HEK293 (cell line): Measurements from ENCODE around the gene PSMD3.

Experiments used
- CTCF ChIA-PET: fragments of 350-600 bp; formaldehyde crosslinking; extraction: SDS; loops from one replicate; lab custom pipeline; 2021; ENCODE audit warnings: antibody characterized with exemption; lab: Yijun Ruan, JAX
- POLR2A ChIA-PET: fragments of 300-600 bp; formaldehyde crosslinking; extraction: SDS; loops from one replicate; lab custom pipeline; 2020; ENCODE audit warnings: antibody characterized with exemption, inconsistent platforms; lab: Yijun Ruan, JAX
- H3K27ac ChIP-seq: fragments of 200-500 bp; sonication (Bioruptor generic); 2 replicates; pipeline ENCODE4 v1.5.1; 2014; ENCODE audit warnings: low read depth, low read length, control low read depth, inconsistent platforms; ENCODE audit errors: extremely low read depth
- H3K36me3 ChIP-seq, 2 experiments: fragments of 200-500 bp in 1 of 2; sonication (Bioruptor generic) in 1 of 2; 1 replicate in 1 of 2; 2 replicates in 1 of 2; pipeline ENCODE4 v1.5.1; 2014 to 2017; ENCODE audit warnings: inconsistent platforms in 2 of 2, low read length in 2 of 2; ENCODE audit not compliant: control insufficient read depth in 2 of 2, insufficient read depth in 1 of 2
- H3K4me1 ChIP-seq: fragments of 200-500 bp; sonication (Bioruptor generic); 2 replicates; pipeline ENCODE4 v1.5.1; 2014; ENCODE audit warnings: mild to moderate bottlenecking, low read length, inconsistent platforms; ENCODE audit not compliant: control insufficient read depth, insufficient read depth
- H3K4me3 ChIP-seq: 2 replicates; pipeline ENCODE4 v1.5.1; 2011; ENCODE audit warnings: low read depth, mild to moderate bottlenecking, control low read depth, low read length, moderate library complexity
- H3K9me3 ChIP-seq: fragments of 200-500 bp; sonication (Bioruptor generic); 2 replicates; pipeline ENCODE4 v1.5.1; 2014; ENCODE audit warnings: low read depth, low read length, inconsistent platforms; ENCODE audit not compliant: control insufficient read depth, insufficient read depth
- GLIS1 ChIP-seq: fragments of 450-650 bp; formaldehyde crosslinking; IDR thresholded peaks from 2 replicates; pipeline ENCODE4 v1.5.1; 2016; ENCODE audit warnings: missing biosample characterization, missing genetic modification characterization
- KLF1 ChIP-seq: fragments of 450-650 bp; formaldehyde crosslinking; IDR thresholded peaks from 2 replicates; pipeline ENCODE4 v1.5.1; 2016; ENCODE audit warnings: missing biosample characterization, missing genetic modification characterization
- MYNN ChIP-seq: fragments of 450-650 bp; formaldehyde crosslinking; IDR thresholded peaks from 2 replicates; pipeline ENCODE4 v1.5.1; 2016; ENCODE audit warnings: missing biosample characterization, missing genetic modification characterization, borderline replicate concordance
- OSR2 ChIP-seq: fragments of 450-650 bp; formaldehyde crosslinking; IDR thresholded peaks from 2 replicates; pipeline ENCODE4 v1.5.1; 2016; ENCODE audit warnings: missing biosample characterization, missing genetic modification characterization
- ZBTB21 ChIP-seq: fragments of 450-650 bp; formaldehyde crosslinking; IDR thresholded peaks from 2 replicates; pipeline ENCODE4 v1.5.1; 2017; ENCODE audit warnings: missing biosample characterization, missing genetic modification characterization
- ZEB2 ChIP-seq: fragments of 450-650 bp; formaldehyde crosslinking; IDR thresholded peaks from 2 replicates; pipeline ENCODE4 v1.5.1; 2016; ENCODE audit warnings: missing biosample characterization, missing genetic modification characterization
- ZNF114 ChIP-seq: fragments of 450-650 bp; formaldehyde crosslinking; IDR thresholded peaks from 2 replicates; pipeline ENCODE4 v1.5.0; 2017; ENCODE audit warnings: missing biosample characterization, missing genetic modification characterization
- ZNF174 ChIP-seq: fragments of 450-650 bp; formaldehyde crosslinking; IDR thresholded peaks from 2 replicates; pipeline ENCODE4 v1.5.0; 2017; ENCODE audit warnings: missing biosample characterization, mild to moderate bottlenecking, missing genetic modification characterization
- ZNF23 ChIP-seq: fragments of 450-650 bp; formaldehyde crosslinking; IDR thresholded peaks from 2 replicates; pipeline ENCODE4 v1.5.1; 2016; ENCODE audit warnings: missing biosample characterization, missing genetic modification characterization, borderline replicate concordance
- ZNF510 ChIP-seq: fragments of 450-650 bp; formaldehyde crosslinking; IDR thresholded peaks from 2 replicates; pipeline ENCODE4 v1.5.1; 2018; ENCODE audit warnings: mild to moderate bottlenecking, missing genetic modification characterization, missing biosample characterization; ENCODE audit not compliant: insufficient replicate concordance
- ZNF514 ChIP-seq: fragments of 450-650 bp; formaldehyde crosslinking; IDR thresholded peaks from 2 replicates; pipeline ENCODE4 v1.5.1; 2016; ENCODE audit warnings: missing biosample characterization, missing genetic modification characterization
- ZNF776 ChIP-seq: fragments of 450-650 bp; formaldehyde crosslinking; IDR thresholded peaks from 2 replicates; pipeline ENCODE4 v1.5.0; 2017; ENCODE audit warnings: missing biosample characterization, missing genetic modification characterization, borderline replicate concordance
- TF ChIP-seq, protein P1 (sequence below): fragments of 450-650 bp; formaldehyde crosslinking; IDR thresholded peaks from 2 replicates; pipeline ENCODE4 v1.5.1; 2016; ENCODE audit warnings: missing biosample characterization, missing genetic modification characterization
- TF ChIP-seq, protein P2 (sequence below): fragments of 450-650 bp; formaldehyde crosslinking; IDR thresholded peaks from 2 replicates; pipeline ENCODE4 v1.5.1; 2016; ENCODE audit warnings: missing biosample characterization, missing genetic modification characterization
- TF ChIP-seq, protein P3 (sequence below): fragments of 450-650 bp; formaldehyde crosslinking; IDR thresholded peaks from 2 replicates; pipeline ENCODE4 v1.5.1; 2017; ENCODE audit warnings: missing biosample characterization, missing genetic modification characterization
- TF ChIP-seq, protein P4 (sequence below): fragments of 450-650 bp; formaldehyde crosslinking; IDR thresholded peaks from 2 replicates; pipeline ENCODE4 v1.5.1; 2016; ENCODE audit warnings: missing biosample characterization, missing genetic modification characterization
- TF ChIP-seq, protein P5 (sequence below): fragments of 450-650 bp; formaldehyde crosslinking; IDR thresholded peaks from 2 replicates; pipeline ENCODE4 v1.5.1; 2017; ENCODE audit warnings: missing biosample characterization, missing genetic modification characterization

The PSMD3 gene

DNA sequence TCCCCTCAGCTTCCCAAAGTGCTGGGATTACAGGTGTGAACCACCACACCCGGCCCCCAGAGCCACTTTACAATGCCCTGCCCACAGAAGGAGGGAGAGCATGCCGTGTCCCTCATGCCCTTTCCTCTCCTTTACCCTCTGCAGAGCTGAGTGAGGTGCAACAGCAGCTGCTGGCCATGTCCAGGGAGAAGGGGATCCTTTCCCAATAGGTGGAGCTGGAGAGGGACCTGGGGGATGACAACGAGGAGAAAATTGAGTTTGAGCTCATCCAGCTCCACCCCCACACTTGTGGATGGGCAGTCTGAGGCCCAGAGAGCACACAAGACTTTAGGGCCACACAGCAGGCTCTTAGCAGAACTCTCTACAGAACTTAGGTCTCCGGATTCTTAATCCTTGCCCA, 25.7 kb upstream of the PSMD3 start:
- TF ChIP-seq, protein P1, sequence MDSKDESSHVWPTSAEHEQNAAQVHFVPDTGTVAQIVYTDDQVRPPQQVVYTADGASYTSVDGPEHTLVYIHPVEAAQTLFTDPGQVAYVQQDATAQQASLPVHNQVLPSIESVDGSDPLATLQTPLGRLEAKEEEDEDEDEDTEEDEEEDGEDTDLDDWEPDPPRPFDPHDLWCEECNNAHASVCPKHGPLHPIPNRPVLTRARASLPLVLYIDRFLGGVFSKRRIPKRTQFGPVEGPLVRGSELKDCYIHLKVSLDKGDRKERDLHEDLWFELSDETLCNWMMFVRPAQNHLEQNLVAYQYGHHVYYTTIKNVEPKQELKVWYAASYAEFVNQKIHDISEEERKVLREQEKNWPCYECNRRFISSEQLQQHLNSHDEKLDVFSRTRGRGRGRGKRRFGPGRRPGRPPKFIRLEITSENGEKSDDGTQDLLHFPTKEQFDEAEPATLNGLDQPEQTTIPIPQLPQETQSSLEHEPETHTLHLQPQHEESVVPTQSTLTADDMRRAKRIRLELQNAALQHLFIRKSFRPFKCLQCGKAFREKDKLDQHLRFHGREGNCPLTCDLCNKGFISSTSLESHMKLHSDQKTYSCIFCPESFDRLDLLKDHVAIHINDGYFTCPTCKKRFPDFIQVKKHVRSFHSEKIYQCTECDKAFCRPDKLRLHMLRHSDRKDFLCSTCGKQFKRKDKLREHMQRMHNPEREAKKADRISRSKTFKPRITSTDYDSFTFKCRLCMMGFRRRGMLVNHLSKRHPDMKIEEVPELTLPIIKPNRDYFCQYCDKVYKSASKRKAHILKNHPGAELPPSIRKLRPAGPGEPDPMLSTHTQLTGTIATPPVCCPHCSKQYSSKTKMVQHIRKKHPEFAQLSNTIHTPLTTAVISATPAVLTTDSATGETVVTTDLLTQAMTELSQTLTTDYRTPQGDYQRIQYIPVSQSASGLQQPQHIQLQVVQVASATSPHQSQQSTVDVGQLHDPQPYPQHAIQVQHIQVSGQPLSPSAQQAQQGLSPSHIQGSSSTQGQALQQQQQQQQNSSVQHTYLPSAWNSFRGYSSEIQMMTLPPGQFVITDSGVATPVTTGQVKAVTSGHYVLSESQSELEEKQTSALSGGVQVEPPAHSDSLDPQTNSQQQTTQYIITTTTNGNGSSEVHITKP (tag by site-specific recombination) = peak; percentile 41; the same call in 1 of the 2 replicates
- TF ChIP-seq ZNF114 (tag by site-specific recombination) = no peak
- no peak overlapping the region for H3K27ac ChIP-seq
- no peaks in the 10 kb centered on the region for H3K9me3 ChIP-seq
- ChIA-PET POLR2A (interaction anchor here (0.6 to 3.3 kb wide), 3 partner anchors 14 to 28 kb away, joined by 8 to 41 read pairs (median 14); partner anchors contain the start of genes LRRC3C, ORMDL3 and PSMD3), CTCF (interaction anchor here (0.7 to 5.7 kb wide), 6 partner anchors 15 to 333 kb away, joined by 3 to 36 read pairs (median 7); no protein-coding TSS in a partner anchor)
- no peaks in the 10 kb centered on the region for H3K36me3 ChIP-seq
- no peak overlapping the region for H3K4me3 ChIP-seq
- peaks cover 5% of the 10 kb centered on the region for H3K4me1 ChIP-seq

DNA sequence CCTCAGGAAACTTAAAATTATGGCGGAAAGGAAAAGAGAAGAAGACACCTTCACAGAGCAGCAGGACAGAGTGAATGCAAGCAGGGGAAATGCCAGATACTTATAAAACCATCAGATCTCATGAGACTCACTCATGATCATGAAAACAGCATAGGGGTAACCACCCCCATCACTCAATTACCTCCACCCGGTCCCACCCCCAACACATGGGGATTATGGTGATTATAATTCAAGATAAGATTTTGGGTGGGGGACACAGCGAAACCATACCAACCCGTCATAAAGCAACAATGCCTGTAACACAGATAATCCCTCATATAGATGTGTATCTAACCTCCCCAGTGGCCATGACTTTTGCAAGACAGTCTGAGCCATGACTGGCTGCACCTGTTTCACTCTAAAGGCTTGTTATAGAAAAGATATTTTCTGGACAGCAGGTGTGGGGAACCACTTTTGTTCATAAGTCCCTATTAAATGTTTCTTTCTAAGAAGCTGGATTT, 24.8 kb upstream of the PSMD3 start:
- Histone ChIP-seq H3K27ac (no peak overlapping the region), H3K4me1 (peaks cover 5% of the 10 kb centered on the region), H3K4me3 (no peak overlapping the region), H3K36me3 (no peaks in the 10 kb centered on the region), H3K9me3 (no peaks in the 10 kb centered on the region)
- CTCF ChIA-PET = interaction anchor here (0.6 to 6.9 kb wide), 5 partner anchors 15 to 47 kb away, joined by 3 to 72 read pairs (median 35); partner anchors contain the start of gene PSMD3
- TF ChIP-seq KLF1 (peak; percentile 97), OSR2 (tag by site-specific recombination) (no peak), ZEB2 (tag by site-specific recombination) (no peak), ZBTB21 (tag by site-specific recombination) (no peak), ZNF776 (tag by site-specific recombination) (no peak), ZNF23 (tag by site-specific recombination) (no peak), ZNF514 (tag by site-specific recombination) (no peak), MYNN (tag by site-specific recombination) (no peak), ZNF510 (tag by site-specific recombination) (no peak), ZNF174 (tag by site-specific recombination) (no peak), GLIS1 (tag by site-specific recombination) (0 out of 2 replicates have a peak, but pooled peaks have one; percentile 14)
- TF ChIP-seq, protein P2, sequence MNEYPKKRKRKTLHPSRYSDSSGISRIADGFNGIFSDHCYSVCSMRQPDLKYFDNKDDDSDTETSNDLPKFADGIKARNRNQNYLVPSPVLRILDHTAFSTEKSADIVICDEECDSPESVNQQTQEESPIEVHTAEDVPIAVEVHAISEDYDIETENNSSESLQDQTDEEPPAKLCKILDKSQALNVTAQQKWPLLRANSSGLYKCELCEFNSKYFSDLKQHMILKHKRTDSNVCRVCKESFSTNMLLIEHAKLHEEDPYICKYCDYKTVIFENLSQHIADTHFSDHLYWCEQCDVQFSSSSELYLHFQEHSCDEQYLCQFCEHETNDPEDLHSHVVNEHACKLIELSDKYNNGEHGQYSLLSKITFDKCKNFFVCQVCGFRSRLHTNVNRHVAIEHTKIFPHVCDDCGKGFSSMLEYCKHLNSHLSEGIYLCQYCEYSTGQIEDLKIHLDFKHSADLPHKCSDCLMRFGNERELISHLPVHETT (tag by site-specific recombination) = no peak
- TF ChIP-seq, protein P3, sequence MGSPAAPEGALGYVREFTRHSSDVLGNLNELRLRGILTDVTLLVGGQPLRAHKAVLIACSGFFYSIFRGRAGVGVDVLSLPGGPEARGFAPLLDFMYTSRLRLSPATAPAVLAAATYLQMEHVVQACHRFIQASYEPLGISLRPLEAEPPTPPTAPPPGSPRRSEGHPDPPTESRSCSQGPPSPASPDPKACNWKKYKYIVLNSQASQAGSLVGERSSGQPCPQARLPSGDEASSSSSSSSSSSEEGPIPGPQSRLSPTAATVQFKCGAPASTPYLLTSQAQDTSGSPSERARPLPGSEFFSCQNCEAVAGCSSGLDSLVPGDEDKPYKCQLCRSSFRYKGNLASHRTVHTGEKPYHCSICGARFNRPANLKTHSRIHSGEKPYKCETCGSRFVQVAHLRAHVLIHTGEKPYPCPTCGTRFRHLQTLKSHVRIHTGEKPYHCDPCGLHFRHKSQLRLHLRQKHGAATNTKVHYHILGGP (tag by site-specific recombination) = no peak
- TF ChIP-seq, protein P4, sequence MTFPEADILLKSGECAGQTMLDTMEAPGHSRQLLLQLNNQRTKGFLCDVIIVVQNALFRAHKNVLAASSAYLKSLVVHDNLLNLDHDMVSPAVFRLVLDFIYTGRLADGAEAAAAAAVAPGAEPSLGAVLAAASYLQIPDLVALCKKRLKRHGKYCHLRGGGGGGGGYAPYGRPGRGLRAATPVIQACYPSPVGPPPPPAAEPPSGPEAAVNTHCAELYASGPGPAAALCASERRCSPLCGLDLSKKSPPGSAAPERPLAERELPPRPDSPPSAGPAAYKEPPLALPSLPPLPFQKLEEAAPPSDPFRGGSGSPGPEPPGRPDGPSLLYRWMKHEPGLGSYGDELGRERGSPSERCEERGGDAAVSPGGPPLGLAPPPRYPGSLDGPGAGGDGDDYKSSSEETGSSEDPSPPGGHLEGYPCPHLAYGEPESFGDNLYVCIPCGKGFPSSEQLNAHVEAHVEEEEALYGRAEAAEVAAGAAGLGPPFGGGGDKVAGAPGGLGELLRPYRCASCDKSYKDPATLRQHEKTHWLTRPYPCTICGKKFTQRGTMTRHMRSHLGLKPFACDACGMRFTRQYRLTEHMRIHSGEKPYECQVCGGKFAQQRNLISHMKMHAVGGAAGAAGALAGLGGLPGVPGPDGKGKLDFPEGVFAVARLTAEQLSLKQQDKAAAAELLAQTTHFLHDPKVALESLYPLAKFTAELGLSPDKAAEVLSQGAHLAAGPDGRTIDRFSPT (tag by site-specific recombination) = no peak
- TF ChIP-seq, protein P5, sequence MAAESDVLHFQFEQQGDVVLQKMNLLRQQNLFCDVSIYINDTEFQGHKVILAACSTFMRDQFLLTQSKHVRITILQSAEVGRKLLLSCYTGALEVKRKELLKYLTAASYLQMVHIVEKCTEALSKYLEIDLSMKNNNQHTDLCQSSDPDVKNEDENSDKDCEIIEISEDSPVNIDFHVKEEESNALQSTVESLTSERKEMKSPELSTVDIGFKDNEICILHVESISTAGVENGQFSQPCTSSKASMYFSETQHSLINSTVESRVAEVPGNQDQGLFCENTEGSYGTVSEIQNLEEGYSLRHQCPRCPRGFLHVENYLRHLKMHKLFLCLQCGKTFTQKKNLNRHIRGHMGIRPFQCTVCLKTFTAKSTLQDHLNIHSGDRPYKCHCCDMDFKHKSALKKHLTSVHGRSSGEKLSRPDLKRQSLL (tag by site-specific recombination) = no peak
- POLR2A ChIA-PET = interaction anchor here (0.6 to 3.3 kb wide), 3 partner anchors 24 to 151 kb away, joined by 4 to 41 read pairs (median 8); partner anchors contain the start of gene PSMD3
